Fibroblast of mammary gland (primary cell): ENCODE measurements around the gene FCHSD2.
"Not testable (repeated sequence)": the region's sequence is repeated elsewhere in the genome, so short reads cannot be mapped to it uniquely, and the experiment has no call there.

ENCODE experiments used
- DNase-seq: peaks from one replicate; pipeline ENCODE4 v3.0.0-alpha.2; 2010; ENCODE audit warnings: low read depth
- H3K4me3 ChIP-seq: 2 replicates; pipeline ENCODE4 v1.5.1; 2011; ENCODE audit warnings: low read depth, mild to moderate bottlenecking, low read length, moderate library complexity; ENCODE audit not compliant: control insufficient read depth
- CTCF ChIP-seq: conservative IDR thresholded peaks from 2 replicates; pipeline ENCODE4 v1.5.1; 2011; ENCODE audit warnings: low read depth, low read length, inconsistent platforms; ENCODE audit not compliant: control insufficient read depth, insufficient read depth

The FCHSD2 gene

GRCh38 chr11:72792437-72793021, 349.6 kb downstream of the FCHSD2 start:
- DNase-seq: no peak
- H3K4me3 ChIP-seq: no peak overlapping the region
- no peak for TF ChIP-seq CTCF

GRCh38 chr11:72791228-72791627, 350.9 kb downstream of the FCHSD2 start:
- DNase-seq, H3K4me3 ChIP-seq: not testable (repeated sequence)

GRCh38 chr11:72789493-72790131, 352.5 kb downstream of the FCHSD2 start:
- peak; percentile 73 for DNase-seq
- no peak overlapping the region for H3K4me3 ChIP-seq
- no peak for TF ChIP-seq CTCF

DNA sequence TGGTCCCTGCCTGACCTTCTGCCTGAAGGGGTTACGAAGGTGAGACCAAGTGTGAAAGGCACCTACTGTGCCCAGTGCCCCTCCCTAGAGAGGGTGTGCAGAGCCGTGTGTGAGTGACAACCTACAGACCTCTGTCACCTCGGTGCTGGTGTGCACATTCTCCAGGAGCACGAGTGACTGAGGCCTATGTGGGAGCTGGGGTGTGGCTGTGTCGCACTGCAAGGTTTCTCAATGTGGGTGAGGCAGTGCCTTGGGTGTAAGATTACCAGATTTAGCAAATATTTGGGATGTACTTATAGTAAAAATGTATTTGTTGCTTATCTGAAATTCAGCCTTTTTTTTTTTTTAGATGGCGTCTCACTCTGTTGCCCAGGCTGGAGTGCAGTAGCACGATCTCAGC, 353.9 kb downstream of the FCHSD2 start:
- H3K4me3 ChIP-seq: no peak overlapping the region
- no peak for DNase-seq
- TF ChIP-seq CTCF: no peak

- DNase-seq: no peak
- no peak overlapping the region for H3K4me3 ChIP-seq
- TF ChIP-seq CTCF: no peak
Measured at GRCh38 chr11:72787216-72788104, 354.7 kb downstream of the FCHSD2 start.
